Measurements from ENCODE around the gene CBFA2T3.

Gene CBFA2T3

GRCh38 chr16:88840600-88841215, 136.3 kb downstream of the CBFA2T3 start:
- no peak for DNase-seq (ENCODE audit: low read depth in 3 of 3)

GRCh38 chr16:88839745-88840599, 137.0 kb downstream of the CBFA2T3 start:
- no peak for DNase-seq (ENCODE audit: low read depth in 3 of 3)

DNA sequence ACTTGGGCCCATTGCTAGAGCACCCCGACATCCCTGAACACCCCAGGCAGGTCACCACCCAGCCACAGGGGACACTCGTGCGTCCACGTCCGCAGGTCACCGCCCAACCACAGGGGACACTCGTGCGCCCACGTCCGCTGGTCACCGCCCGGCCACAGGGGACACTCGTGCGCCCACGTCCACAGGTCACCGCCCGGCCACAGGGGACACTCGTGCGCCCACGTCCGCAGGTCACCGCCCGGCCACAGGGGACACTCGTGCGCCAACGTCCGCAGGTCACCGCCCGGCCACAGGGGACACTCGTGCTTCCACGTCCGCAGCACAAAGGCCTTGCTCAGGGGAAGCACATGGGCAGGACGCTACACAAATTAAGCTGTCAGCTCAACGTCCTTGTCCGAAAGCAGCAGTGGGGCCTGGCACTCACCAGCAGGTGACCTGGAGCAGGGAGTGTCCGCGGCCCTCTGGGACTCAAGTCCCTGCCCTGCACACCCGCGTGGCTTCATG, 137.9 kb downstream of the CBFA2T3 start:
- DNase-seq (ENCODE audit: low read depth in 3 of 3) = no peak

DNA sequence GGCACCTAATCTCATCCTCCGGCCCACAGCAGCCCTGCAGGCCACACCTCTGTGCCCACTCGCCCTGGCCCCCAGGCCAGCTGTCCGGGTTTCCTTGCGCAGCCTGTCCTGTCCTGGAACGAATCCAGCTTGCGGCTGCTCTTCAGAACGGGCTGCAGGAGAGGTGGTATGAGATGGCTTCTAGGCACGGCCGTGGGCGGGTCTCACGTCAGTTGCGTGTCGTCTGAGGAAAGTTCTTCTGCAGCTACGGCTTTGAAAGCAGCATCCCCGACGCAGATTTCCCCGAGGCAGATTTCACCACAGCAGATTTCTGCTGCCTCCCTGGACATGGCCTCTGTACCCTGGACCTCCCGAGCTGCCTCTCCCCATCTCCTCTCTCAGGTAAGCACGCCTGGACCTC, 138.4 kb downstream of the CBFA2T3 start:
- DNase-seq (ENCODE audit: low read depth in 3 of 3) = no peak

DNA sequence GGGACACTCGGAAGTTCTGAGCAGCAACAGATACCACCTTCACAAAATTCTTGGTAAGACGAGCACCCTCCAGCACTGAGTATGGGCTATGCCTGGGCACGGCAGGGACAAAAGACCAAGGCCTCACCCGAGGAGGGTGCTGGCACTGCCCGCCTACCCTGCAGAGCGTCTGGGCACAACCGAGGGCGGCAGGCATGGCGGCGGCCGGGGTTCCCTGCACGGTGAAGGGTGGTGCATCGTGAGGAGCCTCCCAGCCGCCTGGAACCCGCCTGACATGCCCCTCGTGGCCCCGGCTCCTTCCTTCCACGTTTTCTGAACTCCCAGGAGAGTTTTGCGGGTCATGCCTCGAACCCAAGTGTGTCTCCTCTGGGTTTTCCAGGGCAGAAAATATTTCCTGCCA, 139.2 kb downstream of the CBFA2T3 start:
- no peak for DNase-seq (ENCODE audit: low read depth in 3 of 3)

DNA sequence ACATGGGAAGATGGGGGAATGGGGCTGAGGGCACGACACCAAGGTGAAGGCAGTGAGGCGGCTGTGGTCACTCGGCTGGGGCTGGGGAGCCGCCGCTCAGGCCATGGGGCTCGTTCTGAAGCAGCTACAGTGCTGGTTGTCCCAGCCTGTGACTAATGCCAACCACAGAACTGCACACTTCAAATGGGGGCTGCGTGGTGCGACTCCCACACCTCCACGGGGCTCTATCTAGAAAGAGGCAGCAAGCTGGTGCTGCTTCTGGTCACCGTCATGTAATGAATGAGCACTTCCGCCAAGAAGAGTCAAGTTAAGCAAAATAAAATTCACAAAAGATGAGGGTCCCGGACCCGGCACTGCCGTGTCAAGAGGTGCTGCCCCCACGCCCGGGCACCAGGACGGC, 140.2 kb downstream of the CBFA2T3 start:
- DNase-seq (ENCODE audit: low read depth in 3 of 3) = no peak

DNA sequence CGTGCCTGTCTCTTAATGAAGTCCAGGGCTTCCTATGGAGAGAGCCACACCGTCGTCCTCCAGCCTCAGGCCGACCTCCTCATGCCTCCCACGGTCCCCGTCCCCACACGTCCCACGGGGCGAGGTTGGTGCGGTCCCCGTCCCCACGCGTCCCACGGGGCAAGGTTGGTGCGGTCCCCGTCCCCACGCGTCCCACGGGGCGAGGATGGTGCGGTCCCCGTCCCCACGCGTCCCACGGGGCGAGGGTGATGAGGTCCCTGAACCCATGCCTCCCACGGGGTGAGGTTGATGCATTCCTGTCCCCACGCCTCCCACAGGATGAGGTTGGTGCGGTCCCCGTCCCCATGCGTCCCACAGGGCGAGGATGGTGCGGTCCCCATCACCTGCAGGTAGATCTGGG, 141.2 kb downstream of the CBFA2T3 start:
- no peak for DNase-seq (ENCODE audit: low read depth in 3 of 3)

DNA sequence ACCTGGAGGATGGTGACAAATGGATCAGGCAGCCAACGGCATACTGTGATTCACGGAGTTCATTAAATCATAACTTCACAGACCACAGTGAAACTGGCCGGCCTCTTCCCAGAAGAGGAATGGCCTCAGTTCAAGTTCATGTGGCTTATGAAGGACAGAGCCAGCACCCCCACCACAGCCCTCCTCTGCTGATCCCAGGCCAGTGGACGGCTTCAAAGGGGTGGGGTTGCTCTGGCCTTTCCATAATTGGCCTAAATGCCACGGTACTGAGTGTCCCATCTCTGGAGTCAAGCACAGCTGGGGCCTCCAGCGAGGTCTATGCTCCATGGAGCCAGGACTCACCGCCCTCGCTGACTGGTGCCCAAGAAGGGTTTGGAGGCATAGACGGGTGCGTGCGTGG, 141.6 kb downstream of the CBFA2T3 start:
- no peak for DNase-seq (ENCODE audit: low read depth in 3 of 3)

- DNase-seq (ENCODE audit: low read depth in 3 of 3) = no peak
Measured at GRCh38 chr16:88834670-88835069, 142.3 kb downstream of the CBFA2T3 start.

DNA sequence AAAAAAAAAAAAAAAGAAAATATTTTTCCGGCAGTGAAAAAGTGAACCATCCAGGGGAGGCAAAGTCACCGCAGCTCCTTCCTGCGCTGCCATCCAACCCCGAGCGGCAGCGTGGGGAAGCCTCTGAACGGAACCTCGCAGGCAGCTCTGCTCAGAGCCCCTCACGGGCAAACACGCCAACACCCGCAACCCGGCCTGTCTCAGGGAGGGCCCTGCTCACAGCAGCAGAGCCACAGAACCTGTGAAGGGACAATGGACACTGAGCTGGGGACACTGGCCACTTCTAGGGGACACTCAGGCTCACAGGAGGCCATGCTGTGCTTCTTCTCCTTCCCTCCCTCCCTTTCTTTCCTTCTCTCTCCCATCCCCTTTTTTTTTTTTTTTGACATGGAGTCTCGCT, 143.9 kb downstream of the CBFA2T3 start:
- no peak for DNase-seq (ENCODE audit: low read depth in 3 of 3)

GRCh38 chr16:88831838-88832237, 145.2 kb downstream of the CBFA2T3 start:
- no peak for DNase-seq (ENCODE audit: low read depth in 3 of 3)

GRCh38 chr16:88830783-88831182, 146.2 kb downstream of the CBFA2T3 start:
- no peak for DNase-seq (ENCODE audit: low read depth in 3 of 3)

DNA sequence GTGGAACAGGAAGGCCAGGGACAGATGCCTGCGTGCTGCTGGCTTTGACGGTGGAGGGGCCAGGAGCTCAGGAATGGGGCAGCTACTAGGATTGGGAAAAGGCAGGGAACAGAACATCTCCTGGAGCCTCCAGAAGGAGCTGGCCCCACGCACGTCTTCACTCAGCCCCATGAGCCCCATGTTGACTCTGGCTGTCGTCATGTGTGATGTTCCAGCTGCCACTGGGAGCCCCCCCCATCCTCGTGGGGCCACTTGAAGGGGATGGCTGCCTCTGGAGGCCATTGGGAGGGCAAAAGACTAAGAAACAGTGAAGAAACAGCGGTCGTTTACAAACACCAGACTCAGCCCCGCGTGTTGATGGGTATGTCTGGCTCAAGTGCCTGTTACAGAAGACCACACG, 146.7 kb downstream of the CBFA2T3 start:
- no peak for DNase-seq (ENCODE audit: low read depth in 3 of 3)

DNA sequence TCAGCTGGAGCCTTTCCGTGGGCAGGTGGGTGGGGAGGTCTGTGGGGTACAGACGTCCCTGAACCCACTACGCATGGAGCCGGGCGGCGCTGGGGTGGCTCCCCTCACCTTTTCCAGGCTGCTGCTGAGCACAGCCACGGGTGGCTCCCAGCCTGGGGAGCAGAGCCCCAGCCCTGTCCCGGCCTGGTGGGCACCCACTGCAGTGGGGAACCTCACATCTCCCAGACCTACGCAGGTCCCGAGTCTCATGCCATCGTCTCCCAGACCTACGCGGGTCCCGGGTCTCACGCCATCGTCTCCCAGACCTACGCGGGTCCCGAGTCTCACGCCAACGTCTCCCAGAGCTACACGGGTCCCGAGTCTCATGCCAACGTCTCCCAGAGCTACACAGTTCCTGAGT, 148.3 kb downstream of the CBFA2T3 start:
- DNase-seq (ENCODE audit: low read depth in 3 of 3) = no peak

DNA sequence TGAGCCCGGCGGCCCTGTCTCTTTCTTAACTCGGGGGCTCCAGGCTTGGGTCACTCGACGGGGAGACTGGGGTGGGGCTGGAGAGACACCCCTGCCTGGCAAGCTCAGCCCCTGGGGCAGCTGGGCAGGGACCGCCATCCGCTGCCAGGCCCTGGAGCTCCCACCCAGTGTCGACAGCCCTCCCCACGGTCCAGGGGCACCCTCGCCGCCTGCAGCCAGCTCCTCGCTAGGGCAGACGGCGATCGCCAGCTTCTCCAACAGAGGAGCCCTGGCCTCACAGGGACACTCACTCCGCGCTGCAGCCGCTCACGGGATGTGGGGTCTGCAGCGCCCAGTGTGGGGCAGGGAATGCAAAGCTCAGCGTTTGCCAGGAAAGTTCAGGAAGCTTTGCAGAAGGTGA, 149.3 kb downstream of the CBFA2T3 start:
- no peak for DNase-seq (ENCODE audit: low read depth in 3 of 3)

GRCh38 chr16:88826070-88826840, 150.8 kb downstream of the CBFA2T3 start:
- no peak for DNase-seq (ENCODE audit: low read depth in 3 of 3)

GRCh38 chr16:88825146-88825545, 151.9 kb downstream of the CBFA2T3 start:
- DNase-seq (ENCODE audit: low read depth in 3 of 3) = no peak
